Measurements from ENCODE around the gene PTPRN2. TPM values are rescaled to one million over a fixed set of nuclear protein-coding genes. Genes with fewer than 3 reads are reported as not detected.

The PTPRN2 gene
- total RNA-seq, 1 donor from 2014 or later: 2.4 TPM

DNA sequence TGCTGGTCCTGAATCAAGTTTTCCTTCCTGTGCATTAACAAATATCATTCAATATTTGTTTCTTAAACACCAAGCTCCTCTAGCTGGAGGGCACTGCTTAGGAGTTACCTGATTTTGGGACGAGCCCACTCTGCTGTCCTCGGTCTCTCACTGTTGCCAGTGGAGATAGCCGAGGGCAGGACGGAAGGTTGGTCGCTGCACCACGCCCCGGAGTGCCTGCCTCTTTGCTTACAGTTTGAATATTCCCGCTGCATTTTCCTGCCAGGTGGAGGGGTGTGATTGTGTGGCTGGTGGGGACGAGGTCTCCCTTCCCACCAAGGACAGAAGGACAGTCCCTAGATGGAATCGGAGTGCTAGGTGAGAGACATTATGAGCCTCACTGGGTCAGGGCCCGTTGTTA, 1049.3 kb downstream of the PTPRN2 start:
- DNase-seq (ENCODE audit: low read depth in 2 of 2): no peak

DNA sequence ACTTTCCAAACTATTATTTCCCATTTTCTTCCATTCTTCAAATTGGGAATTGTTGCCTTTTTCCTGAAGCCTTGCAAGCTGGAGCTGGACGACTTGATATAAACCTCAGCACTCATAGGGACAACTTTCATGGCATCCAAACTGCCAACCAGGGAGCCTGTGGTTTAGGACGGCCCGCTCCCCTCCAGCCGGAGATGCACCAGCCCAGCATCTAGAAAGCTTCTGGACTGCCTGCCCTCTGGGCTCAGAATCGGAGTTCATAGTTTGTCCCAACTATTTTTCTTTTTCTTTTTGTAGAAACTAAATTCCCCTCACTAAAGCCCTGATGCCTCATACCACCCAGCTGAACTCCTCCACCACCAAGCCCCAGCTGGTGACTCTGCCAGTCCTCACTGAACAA, 1050.6 kb downstream of the PTPRN2 start:
- no peak for DNase-seq (ENCODE audit: low read depth in 2 of 2)

DNA sequence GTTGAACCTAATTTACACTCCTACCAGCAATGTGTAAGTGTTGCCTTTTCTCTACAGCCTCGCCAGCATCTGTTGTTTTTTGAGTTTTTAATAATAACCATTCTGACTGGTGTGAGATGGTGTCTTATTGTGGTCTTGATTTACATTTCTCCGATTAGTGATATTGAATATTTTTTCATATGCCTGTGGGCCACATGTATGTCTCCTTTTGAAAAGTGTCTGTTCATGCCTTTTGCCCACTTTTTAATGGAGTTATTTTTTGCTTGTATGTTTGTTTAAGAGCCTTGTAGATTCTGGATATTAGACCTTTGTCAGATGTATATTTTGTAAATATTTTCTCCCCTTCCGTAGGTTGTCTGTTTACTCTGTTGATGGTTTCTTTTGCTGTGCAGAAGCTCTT, 1055.6 kb downstream of the PTPRN2 start:
- DNase-seq (ENCODE audit: low read depth in 2 of 2): no peak

DNA sequence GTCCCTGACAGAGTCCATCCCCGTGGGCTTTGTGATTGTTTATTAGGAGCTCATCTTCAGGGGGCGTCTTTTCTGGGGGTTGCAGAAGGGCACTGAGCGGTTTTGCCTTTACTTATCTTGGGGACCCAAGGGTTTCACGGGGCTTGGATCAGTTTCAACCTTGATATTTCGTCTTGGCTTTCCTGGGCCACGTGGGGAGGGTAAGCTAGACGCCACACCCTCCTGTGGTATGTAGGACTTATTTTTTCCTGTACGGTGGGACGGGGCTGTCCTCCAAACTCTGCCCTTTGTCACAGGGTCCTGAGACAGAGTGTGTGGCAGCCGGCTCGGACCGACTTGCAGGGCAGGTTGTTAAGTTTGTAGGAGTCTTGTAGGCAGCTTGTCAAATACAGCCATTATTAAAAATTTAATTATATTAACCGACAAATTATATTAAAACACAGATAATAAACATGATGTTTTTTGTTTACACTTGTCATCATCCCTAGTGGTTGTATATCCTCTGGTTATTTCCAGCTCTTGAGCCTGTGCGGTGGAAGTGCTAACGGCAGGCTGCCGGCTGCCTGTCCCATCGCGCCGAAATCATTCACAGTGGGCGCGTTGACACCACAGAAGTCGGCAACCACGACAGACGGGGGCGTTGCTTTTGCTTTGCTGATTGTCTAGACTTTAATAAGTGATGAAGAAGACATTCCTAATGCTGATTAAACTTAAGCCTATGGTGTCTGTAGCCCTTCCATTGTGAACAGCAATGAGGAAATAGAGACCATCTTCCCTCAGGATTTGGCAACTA, 1057.7 kb downstream of the PTPRN2 start:
- DNase-seq (ENCODE audit: low read depth in 2 of 2): no peak

DNA sequence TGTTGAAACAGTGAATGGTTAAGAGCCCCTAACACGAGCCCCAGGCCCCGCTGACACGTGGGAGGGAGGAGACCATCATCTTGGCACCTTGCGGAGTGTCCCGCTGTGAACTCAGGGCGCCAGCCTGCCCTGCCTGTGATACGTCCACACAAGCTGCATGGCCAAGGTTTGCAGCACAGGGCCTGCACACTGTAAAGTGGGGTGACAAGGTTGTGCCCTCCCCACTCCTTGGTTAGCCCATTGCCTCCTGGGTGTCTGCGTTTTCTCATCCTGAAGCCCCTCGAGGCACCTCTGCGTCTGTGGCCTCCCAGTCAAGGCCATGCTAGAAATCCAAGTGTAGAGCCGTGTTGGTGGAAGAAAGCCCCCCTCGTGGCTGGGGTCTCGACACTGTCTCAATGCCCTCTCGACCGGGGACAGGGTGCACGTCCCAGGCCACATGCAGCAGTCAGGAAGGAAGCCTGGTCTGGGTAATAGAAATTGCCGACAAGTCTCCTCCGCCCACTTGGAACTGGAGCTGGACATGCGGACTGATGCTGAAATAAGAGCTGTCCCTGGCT, 1058.8 kb downstream of the PTPRN2 start:
- DNase-seq (ENCODE audit: low read depth in 2 of 2): no peak

DNA sequence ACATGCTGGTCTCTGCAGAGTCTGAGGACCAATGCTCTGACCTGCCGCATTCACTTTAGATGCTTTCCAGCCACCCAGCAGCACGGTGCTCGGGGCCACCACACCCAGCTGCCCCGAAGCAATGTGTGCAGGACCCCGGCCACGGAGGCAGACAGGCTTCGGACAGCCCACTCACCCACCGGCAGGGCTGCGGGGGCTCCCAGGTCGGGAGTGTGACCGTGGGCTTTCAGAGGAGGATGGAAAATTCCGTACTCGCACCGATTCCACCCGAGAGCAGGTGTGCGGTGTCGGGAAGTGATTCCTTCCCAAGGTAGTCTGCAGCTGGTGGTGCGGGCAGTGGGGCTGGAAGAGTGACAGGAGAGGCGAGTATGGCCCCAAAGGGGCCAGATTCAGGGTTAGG, 1059.9 kb downstream of the PTPRN2 start:
- no peak for DNase-seq (ENCODE audit: low read depth in 2 of 2)

DNA sequence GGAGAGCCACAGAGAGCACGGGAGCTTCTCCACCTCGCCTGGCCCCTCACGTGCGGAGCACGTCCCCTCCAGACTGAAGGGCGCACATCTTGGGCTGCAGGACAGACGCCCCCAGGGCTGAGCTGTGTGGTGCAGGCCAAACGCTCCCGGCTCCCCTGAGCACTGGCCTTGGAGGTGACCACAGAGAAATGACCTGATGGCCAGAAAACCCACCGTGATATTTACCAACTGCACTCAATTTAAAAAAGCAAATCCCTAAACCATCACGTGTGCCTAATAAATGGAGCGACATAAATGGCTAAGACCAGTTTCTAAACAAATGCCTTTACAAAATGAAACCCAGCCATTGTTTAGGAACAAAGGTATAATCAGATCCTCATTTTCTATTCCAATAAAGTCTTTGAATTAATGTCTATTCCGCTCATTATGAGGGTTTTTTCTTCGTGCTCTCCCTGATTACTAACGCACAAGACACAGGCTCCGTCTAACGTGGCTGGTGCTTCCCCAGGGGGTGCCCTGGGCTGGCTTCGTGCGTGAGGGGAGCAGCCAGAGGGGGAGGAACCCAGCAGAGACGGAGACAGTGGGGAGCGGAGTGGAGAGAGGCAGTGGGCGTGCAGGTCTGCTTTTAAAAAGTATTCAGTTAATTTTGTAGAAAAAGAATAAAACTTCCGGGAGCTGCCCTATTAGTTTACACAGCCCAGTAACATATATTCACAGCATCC, 1060.5 kb downstream of the PTPRN2 start:
- no peak for DNase-seq (ENCODE audit: low read depth in 2 of 2)

DNA sequence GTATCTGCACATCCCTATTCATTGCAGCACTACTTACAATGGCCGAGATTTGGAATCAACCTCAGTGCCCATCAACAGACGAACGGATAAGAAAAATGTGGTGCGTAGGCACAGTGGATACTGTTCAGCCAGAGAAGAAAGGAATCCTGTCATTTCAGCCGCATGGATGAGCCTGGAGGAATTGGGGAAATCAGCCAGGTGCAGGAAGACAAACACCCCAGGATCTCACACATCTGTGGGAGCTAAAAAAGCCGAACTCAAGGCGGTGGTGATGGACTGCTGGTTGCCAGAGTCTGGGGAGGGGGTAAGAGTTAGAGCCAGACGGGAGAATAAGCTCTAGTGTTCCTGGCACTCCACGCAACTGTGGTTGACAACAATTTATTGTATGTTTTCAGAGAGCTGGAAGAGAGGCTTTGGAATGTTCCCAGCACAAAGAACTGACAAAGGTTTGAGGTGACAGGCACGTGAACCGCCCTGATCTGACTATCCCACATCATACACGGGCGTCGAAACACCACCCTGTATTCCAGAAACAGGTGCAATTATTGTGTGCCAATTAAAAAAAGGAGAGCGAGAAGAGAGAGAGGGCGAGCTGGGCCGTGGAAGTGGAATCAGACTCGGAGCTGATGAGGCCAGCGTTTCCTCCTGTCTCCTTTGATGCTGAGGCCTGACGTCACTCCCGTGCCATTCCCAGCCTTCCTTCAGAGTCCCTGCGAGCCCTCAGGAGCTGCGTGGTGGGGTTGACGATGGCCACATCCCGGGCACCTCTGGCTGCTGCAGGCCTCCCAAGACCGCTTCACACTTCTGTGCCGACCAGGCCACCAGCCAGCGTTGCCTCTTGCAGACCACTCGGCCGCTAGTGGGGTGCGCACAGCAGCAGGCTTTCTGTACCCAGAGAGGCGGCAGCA, 1061.4 kb downstream of the PTPRN2 start:
- no peak for DNase-seq (ENCODE audit: low read depth in 2 of 2)

DNA sequence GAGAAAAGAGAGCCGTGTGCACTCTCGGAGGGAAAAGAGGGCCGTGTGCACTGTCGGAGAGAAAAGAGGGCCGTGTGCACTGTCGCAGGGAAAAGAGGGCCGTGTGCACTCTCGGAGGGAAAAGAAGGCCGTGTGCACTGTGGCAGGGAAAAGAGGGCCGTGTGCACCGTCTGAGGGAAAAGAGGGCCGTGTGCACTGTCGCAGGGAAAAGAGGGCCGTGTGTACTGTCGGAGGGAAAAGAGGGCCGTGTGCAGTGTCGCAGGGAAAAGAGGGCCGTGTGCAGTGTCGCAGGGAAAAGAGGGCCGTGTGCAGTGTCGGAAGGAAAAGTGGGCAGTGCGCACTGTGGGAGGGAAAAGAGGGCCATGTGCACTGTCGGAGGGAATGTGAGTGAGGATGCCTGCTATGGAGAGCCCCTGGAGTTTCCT, 1062.1 kb downstream of the PTPRN2 start:
- DNase-seq (ENCODE audit: low read depth in 2 of 2): no peak

DNA sequence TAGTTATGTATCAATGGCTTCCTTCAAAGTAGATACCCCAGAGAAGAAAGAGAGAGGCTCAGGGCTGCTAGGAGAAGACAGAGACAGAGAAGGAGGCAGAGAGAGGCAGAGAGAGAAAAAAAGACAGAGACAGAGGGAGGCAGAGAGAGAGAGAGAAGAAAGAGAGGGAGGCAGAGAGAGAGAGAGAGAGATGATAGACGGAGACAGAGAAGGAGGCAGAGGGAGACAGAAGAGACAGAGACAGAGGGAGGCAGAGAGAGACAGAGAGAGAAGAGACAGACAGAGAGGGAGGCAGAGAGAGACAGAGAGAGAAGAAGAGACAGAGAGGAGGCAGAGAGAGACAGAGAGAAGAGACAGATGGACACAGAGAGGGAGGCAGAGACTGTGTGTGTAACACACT, 1062.9 kb downstream of the PTPRN2 start:
- DNase-seq (ENCODE audit: low read depth in 2 of 2): no peak

DNA sequence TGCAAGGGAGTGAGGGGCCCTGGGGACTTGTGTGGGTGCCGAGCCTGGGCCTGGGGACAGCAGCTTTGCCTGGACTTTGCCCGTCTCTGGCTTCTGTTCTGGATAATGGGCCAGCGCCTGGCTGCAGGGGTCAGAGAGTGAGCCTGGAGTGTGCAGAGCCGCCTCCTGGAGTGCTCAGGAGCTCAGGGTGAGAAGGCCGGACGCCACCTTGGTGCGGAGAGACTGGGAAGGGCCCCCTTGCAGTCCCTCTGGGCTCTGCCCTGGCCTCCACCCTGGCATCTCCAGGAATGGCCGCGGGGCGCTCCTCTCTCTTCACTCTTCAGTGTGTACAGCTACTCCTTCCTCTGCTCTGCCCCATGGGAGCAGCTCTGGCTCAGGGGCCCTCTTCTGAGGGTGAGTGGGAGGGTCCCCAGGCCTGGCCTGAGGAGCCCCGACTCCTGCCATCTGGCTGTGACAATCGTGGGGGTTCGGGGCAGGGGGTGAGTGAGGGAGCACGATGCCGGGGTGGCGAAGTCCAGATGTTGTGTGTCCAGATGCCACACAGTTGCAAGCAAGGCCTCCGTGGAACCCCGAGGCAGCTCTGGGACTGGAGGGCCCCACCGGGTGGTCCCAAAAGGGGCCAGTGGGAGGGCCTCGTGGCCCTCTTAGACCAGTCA, 1063.7 kb downstream of the PTPRN2 start:
- DNase-seq (ENCODE audit: low read depth in 2 of 2): no peak

DNA sequence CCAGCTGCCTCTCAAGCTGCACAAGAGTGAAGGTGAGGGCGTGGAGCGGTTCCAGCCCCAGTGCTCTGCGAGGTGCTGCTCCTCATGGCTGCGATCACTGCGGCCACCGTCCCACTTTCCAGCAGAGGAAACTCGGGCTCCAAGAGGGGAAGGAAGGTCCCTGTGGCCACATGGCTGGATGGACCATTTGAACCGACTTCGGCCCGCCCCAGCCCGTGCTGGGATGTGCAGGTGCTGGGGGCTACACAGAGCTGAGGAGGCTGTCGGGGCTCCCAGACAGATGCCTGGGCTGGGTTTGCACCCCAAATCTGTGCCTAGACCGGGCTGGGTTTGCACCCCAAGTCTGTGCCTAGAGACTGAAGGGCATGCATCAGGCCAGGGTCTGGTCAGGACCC, 1064.3 kb downstream of the PTPRN2 start:
- no peak for DNase-seq (ENCODE audit: low read depth in 2 of 2)

DNA sequence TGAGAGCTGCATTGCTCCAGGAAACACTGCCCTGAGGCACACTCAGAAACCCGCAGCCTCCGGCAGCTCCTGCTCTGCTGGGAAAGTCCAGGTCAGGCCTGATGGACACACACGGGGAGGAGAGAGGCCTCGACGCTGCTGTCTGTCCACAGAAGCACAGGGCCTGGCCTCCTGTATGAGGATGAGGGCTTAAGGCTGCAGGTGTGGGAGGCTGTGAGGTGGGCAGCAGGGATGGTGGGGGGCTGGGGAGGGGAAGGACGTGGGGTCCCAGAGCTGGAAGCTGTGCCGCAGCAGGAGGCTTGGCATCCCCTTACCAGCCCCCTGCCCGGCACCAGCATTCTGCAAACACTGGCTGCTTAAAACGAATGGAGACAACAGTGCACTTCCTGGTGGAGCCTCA, 1064.7 kb downstream of the PTPRN2 start:
- DNase-seq (ENCODE audit: low read depth in 2 of 2): no peak

DNA sequence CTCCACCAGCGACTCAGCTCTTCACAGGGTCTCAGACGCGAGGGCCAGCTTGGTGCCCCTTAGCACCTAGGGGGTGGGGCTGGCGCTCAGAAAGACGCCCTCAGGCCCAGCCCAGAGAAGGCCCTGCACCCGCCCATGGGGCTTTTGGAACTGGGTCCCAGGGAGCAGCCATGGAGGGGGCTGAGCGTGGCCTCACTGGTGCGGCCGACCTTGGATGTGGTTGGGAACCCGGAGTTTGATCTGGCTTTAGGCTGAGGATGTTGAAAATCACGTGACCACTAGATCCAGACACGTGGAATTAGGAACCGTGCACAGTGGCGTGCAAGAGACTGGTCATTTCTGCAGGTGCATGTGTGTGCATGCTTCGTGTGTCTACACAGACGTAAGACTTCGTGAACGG, 1065.4 kb downstream of the PTPRN2 start:
- no peak for DNase-seq (ENCODE audit: low read depth in 2 of 2)

DNA sequence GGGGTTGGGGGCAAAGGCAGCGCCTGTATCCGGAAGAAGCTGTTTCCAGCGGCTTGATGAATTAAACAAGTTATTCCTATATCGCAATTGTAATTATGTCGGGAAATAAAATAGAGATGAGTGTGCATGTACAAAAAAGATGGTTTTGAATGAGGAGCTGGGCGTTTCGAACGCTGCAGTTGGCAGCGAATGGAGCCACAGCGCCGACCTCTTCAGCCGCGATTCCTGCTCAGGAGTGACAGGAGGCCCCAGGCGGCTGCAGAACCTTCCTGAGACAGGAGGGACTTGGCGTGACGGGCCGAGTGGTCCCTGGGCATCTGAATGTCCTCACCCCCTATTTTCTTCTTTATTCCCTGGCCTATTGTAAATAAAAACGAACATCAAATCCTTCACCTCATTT, 1065.9 kb downstream of the PTPRN2 start:
- no peak for DNase-seq (ENCODE audit: low read depth in 2 of 2)

DNA sequence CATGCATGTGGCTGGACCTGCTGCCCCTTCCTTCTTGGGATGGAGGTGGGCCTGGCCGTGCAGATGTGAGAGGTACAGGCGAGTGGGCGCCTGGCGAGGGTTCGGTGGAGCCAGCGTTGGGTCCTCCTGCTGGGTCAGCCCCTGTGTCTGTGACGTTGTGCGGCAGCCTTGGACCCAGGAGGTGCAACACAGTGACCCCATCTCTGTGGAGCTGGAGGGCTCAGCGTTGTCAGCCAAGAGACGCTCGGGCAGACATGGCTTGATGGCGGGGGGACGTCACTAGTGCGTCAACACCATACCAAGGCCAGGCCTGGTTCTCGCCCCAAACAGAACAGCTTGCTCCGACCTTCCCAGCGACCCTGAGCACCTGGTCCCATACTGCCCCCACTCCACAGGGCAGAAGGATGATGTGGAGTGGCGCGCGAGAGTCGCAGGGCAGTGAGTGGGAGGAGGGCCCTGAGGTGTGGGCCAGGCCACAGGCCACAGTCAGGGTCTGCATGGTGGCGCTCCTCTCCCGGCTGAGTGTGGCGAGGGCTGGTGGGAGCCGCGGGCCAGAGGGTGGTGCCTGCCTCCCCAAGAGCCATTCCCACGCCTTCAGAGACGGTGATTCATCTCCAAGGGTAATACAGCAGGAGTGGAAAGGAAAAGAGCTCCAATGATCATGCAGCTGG, 1066.4 kb downstream of the PTPRN2 start:
- DNase-seq (ENCODE audit: low read depth in 2 of 2): no peak

DNA sequence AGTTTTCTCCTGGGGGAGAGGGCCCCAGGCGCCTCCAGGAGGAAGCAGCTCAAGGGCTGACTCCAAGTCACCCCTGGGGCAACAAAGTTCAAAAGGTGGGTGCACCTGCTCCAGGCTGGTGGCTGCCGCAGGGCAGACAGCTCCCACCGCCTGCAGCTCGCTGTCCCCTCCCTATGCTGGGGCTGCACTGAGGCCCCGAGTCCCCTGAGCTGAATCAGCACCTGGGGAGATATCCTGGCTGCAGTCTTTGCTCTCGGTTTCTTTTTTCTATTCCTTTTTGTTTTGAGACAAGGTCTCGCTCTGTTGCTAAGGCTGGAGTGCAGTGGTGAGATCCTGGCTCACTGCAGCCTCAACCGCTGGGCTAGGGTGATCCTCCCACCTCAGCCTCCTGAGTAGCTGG, 1067.4 kb downstream of the PTPRN2 start:
- DNase-seq (ENCODE audit: low read depth in 2 of 2): no peak

DNA sequence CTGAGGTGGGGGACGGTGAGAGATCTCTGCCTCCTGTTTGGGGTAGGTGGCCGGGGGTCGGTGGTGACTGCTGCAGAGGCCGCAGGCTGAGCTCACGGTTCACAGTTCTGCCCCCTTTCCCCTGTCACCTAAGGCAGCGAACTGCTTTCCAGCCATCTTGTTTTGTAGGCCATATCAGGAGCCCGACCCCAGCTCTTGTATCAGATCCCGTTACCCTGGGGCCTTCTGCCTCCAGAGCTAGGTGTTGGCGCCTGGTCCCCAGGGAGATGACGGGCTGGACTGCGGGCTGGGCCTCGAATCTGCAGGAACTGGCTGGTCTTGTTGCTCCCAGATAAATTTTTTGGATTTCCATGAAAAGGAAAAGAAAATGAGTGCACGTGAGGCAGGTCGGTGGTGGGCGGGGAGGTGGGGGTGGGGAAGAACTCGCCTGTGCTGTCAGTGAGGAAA, 1067.8 kb downstream of the PTPRN2 start:
- no peak for DNase-seq (ENCODE audit: low read depth in 2 of 2)

DNA sequence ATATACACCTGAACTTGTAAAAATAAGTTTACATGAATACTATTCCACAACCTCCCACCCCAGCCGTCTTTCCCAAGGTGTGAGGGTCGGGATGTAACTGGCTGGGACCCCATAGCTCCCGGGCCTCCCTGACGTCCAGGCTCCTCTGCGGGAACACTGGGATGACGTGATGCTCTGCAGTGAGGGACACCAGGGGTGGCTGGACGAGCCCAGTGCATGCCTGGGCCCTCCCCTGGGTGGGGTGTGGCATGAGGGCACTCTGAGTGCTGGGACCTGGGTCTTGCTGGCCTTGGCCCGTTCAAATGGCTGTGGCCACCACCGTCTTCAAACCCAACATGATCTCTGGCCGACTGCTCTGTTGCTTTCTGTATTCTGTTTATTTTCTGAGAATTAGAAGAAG, 1068.4 kb downstream of the PTPRN2 start:
- no peak for DNase-seq (ENCODE audit: low read depth in 2 of 2)

DNA sequence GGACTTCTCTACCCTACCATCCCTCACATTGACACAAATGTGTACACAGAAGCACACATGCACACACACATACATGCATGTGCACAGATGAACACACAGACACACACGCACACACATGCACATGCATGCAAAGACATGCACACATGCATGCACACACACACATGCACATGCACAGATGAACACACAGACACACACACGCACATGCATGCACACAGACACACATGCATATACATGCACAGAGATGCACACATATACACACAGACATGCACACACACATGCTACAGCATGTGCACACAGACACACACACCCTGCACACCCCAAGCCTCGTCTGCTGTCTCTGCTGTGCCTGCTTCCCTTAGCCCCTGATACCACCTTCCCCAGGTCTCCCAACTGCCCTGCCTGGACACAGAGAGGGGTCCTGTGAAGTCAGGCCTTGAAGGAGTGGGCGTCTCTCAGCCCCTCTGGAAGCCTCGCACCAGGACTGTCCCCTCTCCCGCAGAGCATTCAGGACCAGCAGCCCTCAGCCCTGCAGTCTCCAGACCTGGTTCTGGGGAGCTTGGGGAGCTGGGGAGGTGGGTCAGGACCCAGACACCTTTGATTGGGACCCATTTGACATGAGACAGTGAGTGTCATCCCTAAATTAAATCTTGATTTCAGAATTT, 1069.0 kb downstream of the PTPRN2 start:
- no peak for DNase-seq (ENCODE audit: low read depth in 2 of 2)
